NCI-H146 treated with DMSO at 0.1 percent for 48 hours (cell line): ENCODE results near the gene SLC17A4.
"Not testable (repeated sequence)": the region's sequence is repeated elsewhere in the genome, so short reads cannot be mapped to it uniquely, and the experiment has no call there.

ENCODE experiments used
- DNase-seq: peaks from one replicate; lab custom pipeline; 2025; ENCODE audit not compliant: unreplicated experiment; lab: John Stamatoyannopoulos, UW

SLC17A4 gene

DNA sequence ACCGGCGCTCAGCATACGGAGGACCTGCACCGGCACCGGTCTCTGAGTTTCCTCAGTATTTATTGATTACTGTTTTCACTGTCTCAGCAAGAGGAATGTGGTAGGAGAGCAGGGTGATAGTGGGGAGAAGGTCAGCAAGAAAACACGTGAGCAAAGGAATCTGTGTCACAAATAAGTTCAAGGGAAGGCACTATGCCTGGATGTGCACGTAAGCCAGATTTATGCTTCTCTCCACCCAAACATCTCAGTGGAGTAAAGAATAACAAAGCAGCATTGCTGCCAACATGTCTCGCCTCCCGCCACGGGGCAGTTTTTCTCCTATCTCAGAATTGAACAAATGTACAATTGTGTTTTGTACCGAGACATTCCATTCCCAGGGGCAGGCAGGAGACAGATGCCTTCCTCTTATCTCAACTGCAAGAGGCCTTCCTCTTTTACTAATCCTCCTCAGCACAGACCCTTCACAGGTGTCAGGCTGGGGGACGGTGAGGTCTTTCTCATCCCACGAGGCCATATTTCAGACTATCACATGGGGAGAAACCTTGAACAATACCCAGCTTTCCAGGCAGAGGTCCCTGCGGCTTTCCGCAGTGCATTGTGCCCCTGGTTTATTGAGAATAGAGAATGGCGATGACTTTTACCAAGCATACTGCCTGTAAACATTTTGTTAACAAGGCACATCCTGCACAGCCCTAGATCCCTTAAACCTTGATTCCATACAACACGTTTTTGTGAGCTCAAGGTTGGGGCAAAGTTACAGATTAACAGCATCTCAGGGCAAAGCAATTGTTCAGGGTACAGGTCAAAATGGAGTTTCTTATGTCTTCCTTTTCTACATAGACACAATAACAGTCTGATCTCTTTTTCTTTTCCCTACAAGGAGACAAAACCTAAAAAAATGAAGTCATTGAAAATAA is 5.7 kb upstream of the SLC17A4 start:
- not testable (repeated sequence) for DNase-seq

DNA sequence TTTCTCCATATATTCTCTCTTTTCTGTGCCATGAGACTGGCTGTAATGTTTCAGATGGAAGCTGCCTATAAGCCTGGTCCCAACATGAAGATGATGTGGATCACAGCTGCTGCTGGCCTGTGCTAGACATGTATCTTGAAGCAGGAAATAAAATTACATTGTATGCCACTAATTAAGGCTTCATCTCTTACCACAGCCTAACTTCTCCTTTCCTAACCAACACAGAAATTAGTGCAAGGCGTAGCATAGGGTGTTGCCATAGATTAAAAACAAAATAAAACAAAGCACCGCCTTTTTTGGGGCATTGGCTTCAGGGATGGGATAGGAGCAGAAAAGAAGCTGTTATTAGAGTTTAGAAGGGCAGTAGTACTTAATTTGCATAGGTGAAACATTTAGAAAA is 4.7 kb upstream of the SLC17A4 start:
- no peak for DNase-seq

DNA sequence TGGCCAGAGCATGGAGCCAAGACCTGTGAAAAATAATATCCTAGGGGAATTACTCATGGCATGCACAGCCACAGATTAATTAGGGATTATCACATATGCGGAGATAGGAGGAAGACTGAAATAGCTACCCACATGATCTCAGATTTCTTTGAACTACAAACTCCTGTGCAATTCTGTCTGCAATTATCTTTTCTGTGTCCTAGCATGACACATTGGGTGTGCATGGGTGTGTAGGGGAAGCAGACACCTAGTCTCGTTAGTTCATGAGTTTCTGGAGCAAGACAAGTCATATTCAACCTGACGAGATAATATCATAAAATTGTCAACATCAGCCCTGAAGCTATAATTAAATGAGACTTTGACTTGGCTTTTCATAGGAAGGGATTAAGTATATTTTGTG is 3.6 kb upstream of the SLC17A4 start:
- no peak for DNase-seq

DNA sequence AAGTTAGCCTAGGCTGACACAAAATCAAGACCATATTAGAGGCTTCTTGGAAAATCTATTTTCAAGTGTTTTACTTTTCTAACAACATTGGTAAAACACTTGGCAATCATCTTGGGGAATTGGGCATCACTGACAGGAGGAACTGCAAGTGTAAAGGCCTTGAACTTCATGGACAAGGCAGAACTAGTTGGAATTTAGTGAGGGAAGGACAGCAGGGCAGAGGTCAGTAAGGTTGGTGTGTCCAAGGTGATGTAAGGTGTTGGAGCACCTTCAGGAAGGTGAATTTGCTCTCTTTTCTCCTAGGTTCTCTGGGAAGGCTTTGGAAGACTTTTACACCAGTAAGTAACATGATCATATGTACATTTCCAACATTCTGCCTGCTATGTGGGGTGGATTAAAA is 1.5 kb upstream of the SLC17A4 start:
- no peak for DNase-seq

DNA sequence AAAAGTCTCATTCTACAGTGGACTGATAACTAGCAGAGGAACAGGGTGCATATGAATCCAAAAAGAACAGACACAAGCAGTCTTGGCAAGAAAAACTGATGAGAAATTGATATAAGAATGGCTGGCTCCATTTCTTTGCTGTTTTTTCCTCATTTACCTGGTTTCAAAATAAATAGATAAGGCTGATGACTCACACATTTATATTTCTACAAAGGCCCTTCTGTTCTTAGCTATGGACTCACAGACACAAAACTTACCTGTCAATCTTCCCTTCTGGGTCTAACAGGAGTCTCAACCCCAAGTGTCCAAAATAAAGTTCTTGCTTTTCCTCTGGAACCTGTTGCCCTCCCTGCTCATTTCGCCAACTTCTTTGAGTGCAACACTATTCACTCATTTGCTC is 941 bp downstream of the SLC17A4 start:
- DNase-seq = no peak

DNA sequence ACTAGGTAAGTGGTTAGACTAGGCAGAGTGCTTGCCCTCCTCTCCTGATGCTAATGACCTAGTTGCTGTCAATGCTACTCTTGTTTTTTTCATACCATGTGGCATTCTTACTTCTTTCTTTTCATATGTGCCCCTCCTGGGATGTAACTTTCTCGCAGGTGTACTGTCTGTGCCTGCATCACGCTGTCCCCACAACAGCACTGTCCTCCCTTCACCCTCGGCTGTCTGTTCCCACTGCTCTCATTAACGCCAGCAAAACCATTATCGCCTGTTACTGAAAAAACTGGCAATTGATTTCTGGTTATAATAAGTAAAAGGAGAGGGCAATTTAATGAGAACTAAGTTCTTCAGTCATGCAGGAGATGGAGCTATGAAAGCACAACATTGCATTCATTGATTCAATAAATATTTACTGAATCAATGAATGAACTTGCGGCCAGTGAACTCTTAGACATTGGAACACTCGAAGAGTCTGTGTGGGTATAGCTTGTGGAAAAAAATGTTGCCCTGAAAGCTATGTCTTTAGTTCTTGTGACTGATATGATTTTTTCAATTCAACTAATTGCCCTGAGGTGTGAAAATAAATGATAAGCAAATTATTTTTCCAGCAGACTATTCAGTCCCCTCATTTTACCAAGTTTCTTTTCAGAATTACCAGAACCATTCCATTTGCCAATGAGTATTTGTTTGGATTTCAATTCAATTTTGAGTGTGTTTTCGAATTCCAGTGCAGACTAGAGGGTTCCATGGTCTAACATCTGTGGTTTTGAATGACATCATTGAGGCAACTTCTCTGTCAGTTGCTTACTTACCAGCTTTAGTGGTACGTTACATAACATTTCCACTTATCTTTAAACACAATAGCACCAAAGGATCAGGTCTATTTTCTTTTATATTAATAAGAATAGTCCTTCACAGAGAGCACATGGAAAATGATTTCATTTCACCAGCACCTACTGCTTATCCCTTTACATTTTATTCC is 2.1 kb downstream of the SLC17A4 start:
- no peak for DNase-seq

DNA sequence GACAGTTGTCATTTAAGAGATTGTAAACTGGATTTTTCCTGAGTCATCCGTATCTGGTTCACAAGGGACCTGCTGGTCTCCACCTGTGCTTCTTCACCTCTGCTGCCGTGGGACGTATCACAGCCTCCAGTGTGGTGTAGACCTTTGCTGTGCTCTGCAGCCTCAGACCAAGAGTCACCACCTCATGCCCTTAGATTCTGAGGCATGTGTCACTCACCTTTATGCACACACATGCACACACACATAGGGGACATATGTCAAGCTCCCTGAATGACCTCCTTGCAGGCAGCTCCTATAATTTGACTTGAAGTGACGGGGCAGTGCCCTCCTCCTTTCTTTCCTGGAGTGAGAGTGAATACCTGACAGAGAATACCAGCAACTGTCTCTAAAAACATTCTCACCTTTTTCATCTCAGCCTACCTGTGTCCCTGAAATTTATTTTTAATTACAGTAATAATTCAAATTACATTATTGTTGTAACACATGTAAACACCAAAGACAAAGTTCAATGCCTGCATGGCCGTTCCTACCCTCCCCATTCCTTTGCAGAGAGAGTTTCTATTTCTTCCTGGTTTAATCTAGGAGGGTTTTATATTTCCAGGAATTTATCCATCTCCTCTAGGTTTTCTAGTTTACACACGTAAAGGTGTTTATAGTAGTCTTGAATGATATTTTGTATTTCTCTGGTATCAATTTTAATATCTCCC is 3.5 kb downstream of the SLC17A4 start:
- DNase-seq = no peak

DNA sequence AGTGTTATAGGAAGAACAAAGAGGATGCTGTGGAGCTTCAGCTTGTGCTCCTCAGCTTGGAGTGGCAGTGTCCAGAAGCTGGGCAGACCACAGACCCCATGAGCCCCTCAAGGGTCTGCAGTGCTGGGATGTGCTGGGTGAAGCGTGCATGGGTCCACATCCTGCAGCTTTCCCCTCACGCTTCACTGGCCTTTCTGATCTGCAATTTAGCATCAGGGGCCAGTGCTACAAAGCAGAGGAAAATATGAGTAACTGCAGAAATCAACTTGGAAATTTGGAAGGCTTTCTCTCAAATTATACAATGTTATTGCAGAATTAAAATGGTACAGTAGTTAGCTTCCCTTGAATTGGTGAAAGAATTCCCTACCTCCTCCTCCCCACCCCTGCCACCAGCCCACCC is 10.1 kb downstream of the SLC17A4 start:
- DNase-seq = no peak

DNA sequence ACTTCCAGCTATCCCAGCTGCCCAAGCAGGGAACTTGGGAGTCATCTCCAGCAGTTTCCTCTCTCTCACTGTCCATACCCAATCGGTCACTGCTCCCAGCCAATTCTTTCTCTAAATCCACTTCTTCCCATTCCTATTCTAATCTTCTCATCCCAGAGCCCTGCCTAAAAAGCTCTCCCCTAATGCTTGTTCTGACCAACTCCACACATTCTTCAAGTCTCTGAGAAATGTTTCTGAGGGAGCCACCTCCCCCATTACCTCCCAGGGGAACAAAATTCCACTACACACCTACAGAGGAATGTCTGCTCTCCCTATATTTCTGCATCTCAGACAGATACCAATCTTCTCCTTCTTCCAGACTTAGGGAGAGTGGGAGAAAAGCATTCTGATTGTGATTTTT is 14.0 kb downstream of the SLC17A4 start:
- DNase-seq = no peak

DNA sequence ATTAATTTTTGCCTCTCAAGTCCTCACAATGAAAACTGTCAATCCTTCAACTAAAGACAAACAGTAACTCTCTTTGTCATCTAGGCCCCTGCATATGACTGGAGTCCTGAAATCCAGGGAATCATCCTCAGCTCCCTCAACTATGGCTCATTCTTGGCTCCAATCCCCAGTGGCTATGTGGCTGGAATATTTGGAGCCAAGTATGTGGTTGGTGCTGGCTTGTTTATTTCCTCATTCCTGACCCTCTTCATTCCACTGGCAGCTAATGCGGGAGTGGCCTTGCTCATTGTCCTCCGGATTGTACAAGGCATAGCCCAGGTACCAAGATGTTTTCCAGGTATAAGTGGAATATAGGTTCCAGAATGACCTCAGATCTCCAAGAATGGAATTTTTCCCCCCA is 15.4 kb downstream of the SLC17A4 start:
- DNase-seq = no peak

DNA sequence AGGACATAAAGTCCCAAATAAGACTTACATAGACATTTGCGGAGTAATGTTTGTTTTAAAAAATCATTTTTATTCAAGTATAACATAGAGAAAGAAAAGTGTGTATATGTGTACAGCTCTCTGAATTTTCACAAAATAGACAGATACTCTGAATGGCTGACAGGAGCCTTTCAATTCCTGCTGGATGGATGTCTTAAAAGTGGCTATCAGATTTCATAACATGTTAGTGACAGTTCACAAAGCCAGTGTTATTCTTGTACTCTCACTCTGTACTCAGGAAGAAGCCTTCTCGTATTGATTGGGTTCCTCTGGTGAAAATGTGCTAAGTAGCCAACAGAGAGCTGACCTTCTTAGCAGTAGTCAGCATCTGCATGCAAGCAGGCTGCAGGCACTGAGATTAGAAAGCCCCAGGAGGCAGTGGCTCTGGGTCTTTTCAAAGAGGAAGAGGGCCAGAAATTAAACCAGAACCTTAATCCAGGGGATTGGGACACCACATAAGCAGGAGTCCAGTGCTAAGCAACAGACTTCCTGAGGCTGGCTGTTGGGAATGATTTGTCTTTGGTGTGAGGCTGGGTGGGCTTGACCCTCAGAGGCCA is 19.7 kb downstream of the SLC17A4 start:
- peak; percentile 2 for DNase-seq

DNA sequence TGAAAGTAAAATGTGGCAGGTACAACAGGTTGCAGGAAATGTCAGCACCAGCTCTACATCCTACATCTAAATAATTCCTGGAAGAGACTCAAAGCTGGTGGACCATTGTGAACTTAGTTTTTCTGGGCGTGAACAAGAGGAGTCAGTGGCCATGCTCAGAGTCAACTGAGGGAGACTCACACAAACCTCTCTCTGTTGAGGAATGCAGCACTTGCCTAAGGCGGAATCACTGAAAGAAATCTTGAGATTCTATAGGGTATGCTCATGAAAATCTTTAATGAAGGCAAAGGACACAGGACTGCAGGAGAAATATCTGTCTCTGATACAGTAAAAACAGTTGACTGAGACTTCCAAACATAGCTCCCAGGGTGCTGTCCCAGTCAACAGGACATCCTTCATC is 22.5 kb downstream of the SLC17A4 start:
- DNase-seq = no peak

DNA sequence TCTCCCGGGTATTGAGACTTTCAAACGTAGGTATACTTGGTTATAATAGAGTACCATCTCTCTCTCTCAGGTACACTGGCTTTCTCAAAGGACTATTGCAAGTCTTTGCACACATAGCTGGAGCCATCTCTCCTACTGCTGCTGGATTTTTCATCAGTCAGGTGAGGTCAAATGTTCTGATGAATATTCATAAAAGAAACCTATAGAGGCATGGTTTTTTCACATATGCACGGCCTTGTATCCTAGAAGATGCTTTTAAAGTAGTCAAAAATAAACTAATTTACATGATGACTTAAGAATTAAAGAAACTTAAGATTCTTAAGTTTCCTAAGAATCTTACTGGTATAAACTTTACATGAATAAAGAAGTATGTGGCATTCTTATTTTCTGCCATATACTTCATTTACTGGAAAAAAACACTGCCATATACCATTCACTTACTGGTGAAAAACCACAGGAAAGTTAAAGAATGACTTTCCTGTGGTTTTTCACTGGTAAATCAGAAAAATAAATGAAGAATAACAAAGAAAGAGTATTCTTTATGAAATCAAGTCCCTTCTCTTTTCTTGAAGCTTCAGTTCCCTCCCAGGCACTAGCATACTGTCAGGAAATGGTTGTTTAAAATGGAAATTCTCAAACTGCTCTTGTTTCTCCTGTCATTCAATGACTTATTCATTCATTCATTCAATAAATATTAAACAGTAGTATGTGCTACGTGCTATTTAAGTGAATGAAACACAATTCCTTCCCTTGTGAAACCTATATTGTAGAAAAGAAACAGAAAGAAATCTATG is 23.5 kb downstream of the SLC17A4 start:
- no peak for DNase-seq

DNA sequence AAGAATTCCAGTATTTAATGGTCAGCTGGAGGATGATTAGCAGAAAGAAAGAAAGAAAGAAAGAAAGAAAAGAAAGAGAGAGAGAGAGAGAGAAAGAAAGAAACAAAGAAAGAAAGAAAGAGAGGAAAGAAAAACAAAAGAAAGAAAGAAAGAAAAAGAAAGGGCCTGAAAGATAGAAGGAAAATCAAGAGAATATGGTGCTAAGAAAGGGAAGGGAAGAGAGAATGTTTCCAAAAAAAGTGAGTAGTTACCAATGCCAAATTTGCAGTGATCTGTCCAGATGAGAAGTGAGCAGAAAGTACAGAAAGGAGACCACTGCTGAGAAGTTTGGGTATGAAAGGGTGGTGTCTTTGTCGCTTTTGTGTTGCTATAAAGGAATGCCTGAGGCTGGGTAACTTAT is 26.6 kb downstream of the SLC17A4 start:
- DNase-seq = no peak

DNA sequence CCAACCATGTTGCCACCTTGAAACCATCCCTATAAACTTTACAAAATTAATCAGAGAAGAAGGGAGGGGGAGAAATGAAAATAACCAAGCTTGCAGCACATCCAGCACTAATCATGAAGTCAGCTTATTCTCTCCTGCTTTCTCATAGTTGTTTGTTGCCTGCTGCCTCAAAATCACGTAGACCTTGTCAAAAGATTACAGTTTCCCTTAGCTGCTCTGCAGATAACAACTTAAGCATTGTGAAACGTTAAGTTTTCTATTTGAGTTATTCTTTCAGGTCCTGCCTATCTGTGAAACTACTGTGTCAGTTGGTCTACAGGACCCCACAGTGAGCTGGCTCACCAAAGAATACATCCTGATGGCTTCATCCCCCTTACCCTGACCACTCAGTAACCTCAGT is 32.9 kb downstream of the SLC17A4 start:
- no peak for DNase-seq

DNA sequence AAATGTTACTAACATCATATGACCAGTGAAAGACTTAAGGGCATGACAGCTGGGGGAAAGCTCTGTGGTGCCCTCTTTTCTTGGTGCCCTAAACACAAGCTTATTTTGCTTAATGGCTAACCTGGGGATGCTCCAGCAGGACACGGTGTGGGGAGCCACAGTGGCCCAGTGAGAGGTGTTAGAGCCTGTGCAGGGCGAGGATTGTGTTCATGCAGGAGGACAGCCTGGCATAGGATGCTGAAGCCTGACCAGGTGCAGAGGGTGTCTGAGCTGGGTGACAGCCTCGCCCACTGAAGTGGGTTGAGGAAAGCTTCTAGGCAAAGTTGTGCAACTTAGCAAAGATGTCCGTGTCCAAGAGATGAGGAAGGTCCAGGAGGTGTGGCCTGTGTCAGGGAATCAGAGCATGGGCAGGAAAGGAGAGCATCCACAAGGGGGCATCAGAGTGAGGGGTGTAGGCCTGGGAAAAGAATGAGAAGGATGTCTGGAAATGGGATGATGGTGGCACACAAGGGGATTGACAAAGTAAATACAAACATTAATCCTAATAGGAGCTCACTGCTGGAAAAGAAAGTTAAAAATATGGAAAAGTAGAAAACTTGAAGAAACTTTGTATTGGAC is 33.9 kb downstream of the SLC17A4 start:
- peak; percentile 49 for DNase-seq

DNA sequence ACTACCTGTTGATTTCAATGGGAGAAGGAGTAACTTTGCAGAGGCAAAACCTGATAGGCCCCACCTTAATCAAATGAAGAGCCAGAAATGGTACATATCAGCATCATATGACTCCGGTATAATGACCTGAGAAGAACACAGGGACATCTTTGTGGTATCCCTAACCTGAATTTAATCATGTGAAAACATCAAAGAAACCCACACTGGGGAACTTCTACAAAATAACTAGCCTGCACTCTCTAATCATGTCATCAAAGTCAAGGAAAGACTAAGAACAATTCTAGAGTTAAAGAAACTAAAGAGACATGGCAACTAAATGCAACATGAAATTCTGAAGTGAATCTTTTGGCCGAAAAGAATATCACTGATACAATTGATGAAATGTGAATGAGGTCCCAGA is 34.9 kb downstream of the SLC17A4 start:
- DNase-seq = no peak

DNA sequence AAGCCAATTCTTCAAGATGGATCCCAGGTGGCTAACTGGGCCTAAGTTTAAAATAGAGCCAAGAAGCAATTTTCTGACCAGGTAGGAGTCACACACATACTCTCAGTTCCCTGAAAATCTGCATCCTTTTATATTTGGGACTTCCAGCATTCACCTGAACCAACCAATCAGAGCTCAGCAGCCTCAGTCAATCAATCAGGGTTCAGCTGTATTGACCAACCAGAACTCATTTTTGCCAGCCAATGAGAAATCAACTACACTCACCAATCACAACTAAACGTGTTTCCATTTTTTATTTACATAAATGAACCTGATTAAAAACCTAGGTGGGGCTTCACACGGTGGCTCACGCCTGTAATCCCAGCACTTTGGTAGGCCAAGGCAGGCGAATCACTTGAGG is 37.5 kb downstream of the SLC17A4 start:
- no peak for DNase-seq

DNA sequence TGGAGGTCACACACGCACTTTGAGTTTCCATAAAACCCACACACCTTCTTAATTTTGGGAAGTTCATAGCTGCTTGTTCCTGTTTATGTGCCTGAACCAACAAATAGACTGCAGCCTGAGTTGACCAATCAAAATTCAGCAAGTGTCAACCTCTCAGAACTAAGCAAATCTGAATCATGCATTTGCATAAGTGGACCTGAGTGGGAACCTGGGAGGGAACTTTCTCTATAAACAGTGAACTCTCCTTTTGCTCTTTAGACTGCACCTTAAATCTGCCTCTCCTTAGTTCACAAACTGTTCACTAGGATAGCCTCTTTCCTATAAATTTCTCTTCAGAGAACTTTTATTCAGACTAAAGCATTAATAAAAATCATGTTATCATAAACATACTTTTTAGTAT is 39.4 kb downstream of the SLC17A4 start:
- no peak for DNase-seq

DNA sequence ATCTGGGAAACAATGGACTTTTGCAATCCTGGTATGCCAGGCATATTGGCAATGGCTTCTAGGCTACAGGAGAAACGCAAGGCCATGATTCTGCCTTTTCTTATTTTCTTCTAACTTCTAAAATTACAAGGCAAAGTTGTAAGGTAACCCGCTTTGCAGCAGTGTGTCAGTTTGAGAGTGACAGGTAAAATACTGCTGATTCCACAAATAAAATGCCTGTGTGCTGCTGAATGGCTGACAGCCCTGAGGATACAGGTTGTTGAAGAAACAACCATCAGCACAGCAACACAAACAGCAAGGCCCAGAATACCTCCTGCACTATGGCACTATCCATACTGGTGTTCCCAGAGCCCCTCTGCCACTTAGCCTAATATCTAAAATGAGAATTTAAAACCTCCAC is 40.2 kb downstream of the SLC17A4 start:
- no peak for DNase-seq
